GM18873 (cell line): ENCODE data around the gene ADCY9.
"Not testable (repeated sequence)": the region's sequence is repeated elsewhere in the genome, so short reads cannot be mapped to it uniquely, and the experiment has no call there.

Experiments used
- ATAC-seq: cut with Tn5 transposase; IDR thresholded peaks from one replicate; pipeline ENCODE4 v1.9.1; 2021; ENCODE audit warnings: mild to moderate bottlenecking, moderate library complexity, moderate number of reproducible peaks; ENCODE audit not compliant: unreplicated experiment, low FRiP score

Gene ADCY9

DNA sequence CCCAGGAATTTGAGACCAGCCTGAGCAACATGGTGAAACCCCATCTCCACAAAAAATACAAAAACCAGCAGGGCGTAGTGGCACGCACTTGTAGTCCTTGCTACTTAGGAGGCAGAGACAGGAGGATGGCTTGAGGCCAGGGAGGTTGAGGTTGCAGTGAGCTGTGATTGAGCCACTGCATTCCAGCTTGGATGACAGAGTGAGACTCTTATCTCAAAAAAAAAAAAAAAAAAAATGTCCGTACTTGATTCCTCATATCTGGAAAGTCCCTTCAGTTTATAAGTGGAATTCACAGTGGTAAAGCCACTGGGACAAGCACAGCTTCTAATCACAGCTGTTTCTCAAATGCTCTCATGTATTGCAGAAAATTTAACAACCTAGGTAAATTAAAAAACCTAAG, 157.1 kb downstream of the ADCY9 start:
- ATAC-seq: no peak

DNA sequence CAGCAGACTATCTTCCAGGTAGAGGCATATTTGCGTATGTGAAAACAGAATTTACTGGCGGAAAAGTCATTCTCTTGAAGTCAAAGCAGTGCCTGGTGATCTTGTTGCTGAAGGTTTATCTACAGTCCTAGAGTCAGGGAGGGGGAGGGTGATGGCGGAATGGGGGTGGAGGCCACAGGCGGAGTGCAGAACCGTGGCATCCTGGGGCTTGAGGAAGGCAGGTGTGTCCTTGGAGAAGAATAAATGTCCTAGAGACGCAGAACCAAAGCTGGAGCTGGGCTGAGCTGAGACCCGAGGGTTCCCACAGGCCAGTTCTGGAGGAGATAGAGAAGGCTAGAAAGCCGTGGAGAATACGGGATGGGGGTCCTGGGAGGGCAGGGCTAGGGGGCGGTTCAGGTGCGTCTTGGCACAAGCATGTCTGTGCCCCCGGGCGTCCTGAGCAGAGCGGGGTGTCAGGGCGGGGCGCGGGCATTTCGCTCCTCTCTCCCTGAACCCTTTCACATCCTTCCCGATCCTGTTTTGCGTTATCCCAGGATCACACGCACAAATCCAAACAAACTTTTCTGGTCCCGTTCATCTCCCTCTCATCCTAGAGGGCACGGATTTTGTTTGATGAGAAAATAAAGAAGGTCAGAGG, 158.8 kb downstream of the ADCY9 start:
- no peak for ATAC-seq

DNA sequence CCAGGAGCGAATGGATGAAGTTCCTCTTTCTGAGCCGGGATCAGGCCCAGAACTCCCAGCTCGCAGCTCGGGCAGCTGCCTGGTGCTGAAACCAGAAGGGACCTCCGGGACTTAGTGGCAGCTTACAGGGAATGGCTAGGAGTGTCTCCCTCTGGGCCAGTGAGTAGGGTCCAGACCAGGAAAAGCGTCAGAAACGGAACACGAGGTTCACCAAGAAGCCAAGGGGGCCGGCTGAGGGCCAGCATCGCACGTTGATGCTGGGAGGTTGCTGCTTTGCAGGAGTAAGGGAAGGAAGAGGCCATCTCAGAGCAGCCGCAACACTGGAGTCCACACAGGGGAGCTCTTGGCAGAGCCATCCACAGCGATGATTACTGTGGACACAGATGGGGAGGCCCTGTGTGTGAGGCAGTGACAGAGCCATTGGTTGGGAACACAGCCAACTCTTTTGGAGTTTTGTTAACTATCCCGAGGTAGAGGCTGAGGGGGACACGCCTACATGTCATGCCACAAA, 161.8 kb downstream of the ADCY9 start:
- no peak for ATAC-seq

DNA sequence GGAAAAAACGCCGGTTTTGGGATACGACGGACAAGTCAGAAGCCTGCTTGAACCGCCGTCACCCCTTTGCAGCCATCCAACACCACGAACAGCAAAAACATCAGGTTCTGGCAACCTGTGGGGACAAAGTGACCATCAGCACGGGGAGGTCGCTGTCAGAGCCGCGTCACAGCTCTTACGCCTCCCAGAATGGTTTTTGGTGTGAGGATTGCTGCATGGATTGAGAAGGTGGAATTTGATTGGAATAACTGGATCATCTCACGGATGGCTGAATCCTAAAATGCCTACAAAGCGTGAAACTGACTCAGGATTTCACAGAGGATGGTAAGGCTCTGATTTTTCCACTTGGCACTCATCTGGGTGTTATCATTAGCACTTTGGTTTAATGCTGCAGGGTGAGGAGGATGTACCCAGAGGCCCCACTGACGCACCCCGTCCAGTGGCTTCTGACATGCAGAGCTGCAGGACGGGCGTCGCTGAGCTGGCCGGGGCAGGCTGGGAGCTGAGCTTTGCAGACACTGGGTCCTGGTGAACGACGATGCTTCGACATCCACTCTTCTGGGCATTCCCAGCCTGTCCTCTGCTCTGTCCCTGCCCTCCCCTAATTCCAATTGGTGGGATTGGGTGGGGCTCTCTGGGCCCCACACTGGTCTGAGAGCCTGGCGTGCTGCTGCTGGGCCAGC, 162.4 kb downstream of the ADCY9 start:
- ATAC-seq: no peak

DNA sequence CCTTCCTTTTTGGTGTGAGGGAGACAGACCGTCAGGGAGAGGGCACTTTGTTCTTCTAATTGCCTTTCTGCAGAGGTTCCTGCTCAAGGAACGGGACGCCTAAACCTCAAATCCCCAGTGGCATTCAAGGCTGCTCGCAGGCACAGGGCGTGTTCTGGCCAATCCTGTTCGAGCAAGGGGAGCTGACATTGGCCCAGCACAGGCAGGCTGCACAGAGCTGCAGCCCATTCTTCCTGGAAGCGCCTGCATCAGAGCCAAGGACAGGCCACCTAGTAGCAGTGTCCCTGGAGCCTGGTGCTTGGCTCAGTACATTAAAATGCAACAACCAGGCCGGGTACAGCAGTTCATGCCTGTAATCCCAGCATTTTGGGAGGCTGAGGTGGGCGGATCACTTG, 163.5 kb downstream of the ADCY9 start:
- ATAC-seq: no peak

DNA sequence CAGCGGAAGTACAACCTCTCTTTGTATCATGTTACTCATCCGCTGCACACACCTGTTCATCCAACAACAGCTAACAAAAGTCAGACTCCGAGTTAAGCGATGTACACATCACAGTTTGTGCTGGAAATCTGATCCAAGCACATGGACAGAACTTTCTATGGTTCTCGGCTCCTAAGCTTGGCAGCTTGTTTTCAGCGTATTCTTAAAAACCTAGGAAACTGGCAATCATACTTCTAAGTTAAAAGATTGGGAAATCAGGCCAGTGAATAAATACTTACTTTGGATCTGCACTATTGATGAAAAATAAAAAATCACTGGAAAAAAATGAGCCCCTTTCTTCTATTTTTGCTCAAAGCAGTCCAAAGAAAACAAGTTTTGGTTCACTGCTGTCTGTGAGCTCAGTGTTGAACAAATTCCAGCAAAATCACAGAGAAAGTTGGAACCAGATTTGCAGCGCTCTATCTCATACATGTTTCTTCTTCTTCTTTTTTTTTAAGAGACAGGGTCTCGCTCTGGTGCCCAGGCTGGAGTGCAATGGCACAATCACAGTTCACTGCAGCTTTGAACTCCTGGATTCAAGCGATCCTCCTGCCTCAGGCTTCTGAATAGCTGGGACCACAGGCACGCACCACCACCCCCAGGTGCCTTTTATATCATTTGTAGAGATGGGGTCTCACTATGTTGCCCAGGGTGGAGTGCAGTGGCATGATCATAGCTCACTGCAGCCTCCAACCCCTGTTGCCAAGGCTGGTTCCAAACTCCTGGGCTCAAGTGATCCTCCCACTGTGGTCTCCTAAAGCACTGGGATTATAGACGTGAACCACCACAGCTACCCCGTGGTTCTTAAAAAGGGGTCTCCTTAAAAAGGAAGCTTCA, 164.1 kb downstream of the ADCY9 start:
- ATAC-seq: no peak

DNA sequence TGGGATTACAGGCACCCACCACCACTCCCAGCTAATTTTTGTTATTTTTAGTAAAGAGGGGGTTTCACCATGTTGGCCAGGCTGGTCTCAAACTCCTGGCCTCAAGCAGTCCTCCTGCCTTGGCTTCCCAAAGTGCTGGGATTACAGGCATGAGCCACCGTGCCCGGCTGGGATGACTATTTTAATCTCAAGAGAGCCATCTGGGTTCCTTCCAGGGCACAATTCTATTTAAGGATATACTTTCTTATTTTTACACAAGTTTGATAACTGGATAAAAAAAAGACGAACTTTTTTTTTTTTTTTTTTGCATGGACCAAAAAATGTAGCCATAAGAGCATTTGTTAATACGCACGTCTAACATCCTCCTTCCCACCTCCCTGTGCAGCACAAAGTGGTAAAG, 164.9 kb downstream of the ADCY9 start:
- ATAC-seq: not testable (repeated sequence)

DNA sequence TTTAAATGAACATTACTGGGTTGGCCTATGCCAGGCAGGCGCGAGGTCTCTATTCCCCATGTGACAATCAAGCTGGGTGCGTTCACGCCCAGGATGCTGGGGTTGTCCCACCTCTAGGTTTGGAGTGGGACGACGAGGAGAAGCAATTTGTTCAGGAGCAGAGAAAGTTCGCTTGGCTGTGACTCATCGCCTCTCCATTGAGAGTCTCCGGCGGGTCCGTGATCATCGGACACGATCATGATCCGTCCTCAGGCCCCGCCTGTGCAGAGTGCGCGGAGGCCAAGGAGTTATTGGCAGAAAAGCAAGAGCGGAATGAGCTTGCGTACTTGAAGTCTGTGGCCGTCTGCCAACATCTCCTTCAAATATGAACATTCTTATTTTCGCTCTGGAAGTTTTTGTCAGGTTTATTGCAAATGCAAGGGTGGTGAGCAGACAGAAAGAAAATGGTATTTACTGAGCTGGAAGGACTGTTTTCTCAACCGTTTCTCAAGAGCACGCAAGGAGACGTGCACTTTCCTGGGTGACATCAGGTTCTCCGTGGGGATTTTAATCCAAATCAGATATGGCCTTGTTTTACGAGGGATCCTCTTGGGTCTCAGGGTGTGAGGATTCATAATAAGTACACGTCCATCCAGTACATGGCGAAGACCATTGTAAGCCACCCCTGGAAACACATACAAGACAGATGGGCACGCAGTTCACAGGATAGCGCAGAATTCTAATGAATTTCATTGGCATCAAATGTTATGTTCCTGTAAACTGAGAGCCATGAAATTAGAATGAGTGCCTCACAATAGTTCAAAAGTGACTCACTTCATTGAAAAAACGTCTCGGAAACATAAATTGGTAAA, 165.7 kb downstream of the ADCY9 start:
- no peak for ATAC-seq

DNA sequence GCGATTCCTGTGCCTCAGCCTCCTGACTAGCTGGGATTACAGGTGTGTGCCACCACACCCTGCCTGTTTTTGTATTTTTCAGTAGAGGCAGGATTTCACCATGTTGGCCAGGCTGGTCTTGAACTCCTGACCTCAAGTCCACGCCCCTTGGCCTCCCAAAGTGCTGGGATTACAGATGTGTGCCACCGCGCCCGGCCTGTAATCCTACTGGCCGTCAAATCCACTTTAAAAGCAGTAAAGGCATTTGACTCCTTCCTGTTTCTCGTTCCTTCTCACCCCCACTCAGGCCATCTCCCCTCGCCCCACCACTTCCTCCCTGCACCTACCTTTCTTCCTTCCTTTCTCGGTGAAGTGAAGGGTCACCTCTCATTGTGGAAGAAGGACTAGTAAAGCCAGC, 166.3 kb downstream of the ADCY9 start:
- ATAC-seq: no peak

DNA sequence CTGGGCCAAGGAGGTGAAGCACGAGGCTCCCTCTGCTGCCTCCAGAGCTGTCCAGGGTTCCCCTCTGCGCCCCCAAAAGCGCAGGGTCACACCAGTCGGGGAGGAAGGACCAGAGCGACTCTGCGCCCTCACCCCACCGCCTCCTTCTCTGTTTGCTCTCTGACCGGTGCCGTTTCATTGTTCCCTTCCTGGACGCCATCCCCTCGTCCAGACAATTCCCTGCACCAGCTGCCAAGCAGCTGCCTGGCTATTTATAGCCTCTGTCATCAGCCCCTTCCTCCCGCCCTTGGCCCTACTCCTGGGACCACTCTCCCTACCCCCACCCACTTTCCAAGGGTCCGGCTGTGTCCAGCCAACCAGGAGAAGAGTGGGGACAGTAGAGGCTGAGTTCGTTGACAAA, 167.0 kb downstream of the ADCY9 start:
- ATAC-seq: no peak

DNA sequence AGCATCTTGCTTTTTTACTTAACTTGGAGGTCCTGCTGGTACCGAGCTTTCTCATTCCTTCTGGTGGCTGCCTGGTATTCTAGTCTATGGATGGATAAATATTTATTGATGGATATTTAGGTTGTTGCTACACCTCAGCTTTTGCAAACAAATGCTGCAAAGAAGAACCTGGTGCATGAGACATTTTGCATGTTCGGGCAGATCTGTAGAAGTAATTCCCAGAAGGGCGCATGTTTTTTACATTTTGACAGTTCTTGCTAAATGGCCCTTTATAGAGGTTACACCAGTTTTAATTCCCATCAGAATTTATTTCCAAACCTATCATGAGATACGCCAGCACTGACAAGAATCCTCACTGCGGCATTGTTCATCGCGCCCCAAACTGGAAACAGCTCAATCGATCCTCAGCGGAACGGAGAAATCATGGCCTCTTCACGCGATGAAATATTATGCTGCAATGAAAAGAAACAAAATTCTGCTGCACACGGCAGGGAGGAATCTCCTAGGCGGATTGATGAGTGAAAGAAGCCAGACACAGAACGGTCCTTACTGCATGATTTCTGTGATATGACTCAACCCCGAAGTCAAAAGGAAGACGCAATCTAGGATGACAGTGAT, 167.8 kb downstream of the ADCY9 start:
- no peak for ATAC-seq

DNA sequence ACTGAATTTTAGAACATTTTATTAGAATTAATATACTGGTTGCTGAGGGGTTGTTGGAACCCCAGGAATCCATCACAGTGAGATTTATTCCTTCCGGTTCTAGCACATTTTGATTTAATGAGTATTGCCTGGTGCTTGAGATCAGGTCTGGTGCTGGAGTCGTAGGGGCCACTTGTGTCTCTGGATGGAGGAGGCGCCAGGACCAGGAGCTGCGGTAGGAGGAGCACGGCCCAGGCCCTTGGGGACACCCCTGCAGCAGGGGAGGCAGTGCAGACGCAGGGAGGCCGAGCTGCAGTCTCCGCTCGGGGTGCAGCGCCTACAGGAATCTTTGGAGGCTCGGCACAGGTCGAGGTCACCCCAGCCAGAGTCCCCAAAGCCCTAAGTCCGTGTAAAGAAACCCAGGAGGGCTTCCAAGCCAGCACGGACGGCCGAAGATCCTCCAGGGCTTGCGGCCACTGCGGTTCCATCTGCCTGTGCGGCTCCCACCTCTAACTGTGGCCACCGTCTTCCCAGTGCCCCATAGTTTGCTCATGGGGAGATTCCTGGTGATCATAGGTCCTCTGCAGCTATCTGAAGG, 169.6 kb downstream of the ADCY9 start:
- ATAC-seq: no peak

DNA sequence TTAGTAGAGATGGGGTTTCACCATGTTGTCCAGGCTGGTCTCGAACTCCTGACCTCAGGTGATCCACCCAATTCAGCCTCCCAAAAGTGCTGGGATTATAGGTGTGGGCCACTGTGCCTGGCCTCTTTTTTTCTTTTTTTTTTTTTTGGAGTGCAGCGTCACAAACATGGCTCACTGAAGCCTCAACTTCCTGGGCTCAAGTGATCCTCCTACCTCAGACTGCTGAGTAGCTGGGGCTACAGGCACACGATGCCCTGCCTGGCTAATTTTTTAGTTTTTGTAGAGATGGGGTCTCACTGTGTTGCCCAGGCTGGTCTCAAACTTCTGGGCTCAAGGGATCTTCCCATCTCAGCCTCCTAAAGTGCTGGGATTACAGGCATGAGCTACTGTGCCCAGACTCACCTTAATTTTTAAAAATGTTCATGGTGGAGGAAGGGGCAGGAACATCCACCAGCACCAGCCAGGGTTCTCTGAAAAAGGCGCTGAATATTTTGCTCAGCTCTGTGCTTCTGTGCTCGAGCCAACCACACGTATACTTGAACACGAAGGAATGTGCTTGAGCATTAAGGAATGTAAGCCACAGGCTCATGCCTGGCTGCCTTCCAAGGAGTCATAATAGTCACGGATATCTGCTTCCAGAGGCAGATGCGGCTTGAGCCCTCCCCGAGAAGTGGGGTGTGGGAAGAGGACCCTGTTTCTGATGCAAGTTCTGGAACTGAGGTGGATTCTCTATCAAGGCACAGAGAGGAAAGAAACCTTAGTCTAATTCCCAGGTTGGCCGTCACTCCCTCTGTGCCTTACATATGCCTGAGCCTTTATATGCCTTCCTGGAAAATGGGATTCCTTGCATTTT, 170.3 kb downstream of the ADCY9 start:
- no peak for ATAC-seq

DNA sequence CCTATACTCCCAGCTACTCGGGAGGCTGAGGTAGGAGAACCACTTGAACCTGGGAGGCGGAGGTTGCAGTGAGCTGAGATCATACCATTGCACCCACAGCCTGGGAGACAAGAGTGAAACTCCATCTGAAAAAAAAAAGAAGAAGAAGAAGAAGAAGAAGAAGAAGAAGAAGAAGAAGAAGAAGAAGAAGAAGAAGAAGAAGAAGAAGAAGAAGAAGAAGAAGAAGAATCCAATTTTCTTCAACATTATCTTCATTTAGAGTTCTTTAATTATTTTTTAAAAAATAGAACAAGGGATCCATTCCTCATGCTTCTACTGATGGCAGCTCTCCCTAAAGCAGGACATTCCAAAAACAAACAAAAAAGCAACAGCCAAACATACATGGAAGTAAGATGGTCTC, 171.8 kb downstream of the ADCY9 start:
- ATAC-seq: not testable (repeated sequence)

DNA sequence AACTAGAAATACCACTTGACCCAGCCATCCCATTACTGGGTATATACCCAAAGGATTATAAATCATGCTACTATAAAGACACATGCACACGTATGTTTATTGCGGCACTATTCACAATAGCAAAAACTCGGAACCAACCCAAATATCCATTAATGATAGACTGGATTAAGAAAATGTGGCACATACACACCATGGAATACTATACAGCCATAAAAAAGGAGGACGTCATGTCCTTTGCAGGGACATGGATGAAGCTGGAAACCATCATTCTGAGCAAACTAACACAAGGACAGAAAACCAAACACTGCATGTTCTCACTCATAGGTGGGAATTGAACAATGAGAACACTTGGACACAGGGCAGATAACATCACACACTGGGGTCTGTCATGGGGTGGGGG, 174.1 kb downstream of the ADCY9 start:
- not testable (repeated sequence) for ATAC-seq

DNA sequence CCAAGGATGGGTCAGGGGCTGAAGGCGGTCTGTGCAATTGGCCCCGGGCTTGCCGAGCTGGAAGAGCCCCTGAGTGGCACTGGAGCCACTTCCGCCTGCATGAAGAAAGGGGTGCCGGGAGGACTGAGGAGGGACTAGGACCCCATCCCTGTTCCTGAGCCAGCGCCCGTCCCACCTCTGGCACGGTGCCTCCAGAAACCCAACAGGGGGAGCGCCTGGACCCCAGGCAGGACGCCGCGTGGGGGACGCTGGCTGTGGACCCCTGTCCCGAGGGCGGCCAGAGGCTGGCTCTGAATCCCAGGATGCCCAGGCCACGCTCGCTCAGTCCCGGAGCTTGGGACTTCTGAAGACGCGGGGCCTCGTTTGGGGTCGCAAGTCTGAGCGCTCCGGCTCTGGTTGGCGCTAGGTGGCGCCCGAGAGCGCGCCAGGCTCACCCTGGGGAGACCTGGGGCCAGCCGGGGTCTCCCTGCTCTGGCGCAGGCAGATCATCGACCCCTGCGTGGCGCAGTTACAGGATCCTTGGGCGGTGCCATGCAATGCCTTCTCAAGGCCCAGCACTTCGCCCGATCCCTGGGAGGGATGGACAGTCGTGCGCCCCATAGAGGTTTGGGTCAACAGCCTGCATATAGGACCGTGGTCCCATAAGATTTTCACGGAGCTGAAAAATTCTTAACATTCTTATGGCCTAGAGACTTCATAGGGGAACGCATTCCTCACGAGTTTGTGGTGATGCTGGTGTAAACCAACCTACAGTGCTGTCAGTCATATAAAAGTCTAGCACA, 177.2 kb downstream of the ADCY9 start:
- ATAC-seq: no peak

DNA sequence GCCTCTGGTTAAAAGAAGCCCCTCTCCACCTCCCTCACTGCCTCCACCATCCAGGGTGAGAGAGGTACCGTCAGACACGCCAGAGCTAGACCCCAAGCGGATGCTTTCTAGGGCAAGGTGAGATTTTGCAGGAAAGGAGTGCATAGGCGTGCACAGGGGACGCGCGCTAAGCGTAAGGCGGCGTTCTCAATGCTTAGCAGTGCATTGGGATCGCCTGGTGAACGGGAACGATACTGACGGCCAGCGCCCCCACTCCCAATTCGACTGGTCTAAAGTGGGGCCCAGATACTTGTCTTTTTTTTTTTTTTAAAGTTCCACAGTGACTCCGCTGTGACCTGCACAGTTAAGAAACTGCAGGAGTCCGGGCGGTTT, 177.8 kb downstream of the ADCY9 start:
- no peak for ATAC-seq
